Dermis microvascular lymphatic vessel endothelial cell (primary cell): ENCODE results near the gene VPS18. TPM values are rescaled to one million over a fixed set of nuclear protein-coding genes. Genes with fewer than 3 reads are reported as not detected.

Source experiments
- DNase-seq, 2 donors: peaks; one replicate each; pipeline versions ENCODE4 v3.0.0 to v3.0.0-alpha.2; 2010; ENCODE audit warnings: low read depth in 2 of 2
- total RNA-seq: library from RNA; depleted of rRNA; stranded (reverse); fragments of >200 nt; gene quantifications from 2 replicates; pipeline ENCODE4 v1.2.1, GENCODE V29; 2014

VPS18 gene
- total RNA-seq, 1 donor from 2014 or later, result 33.9 TPM

DNA sequence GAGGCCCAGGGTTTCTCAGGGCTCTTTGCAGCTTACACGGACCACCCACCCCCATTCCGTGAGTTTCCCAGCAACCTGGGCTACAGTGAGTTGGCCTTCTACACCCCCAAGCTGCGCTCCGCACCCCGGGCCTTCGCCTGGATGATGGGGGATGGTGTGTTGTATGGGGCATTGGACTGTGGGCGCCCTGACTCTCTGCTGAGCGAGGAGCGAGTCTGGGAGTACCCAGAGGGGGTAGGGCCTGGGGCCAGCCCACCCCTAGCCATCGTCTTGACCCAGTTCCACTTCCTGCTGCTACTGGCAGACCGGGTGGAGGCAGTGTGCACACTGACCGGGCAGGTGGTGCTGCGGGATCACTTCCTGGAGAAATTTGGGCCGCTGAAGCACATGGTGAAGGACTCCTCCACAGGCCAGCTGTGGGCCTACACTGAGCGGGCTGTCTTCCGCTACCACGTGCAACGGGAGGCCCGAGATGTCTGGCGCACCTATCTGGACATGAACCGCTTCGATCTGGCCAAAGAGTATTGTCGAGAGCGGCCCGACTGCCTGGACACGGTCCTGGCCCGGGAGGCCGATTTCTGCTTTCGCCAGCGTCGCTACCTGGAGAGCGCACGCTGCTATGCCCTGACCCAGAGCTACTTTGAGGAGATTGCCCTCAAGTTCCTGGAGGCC, 5.4 kb downstream of the VPS18 start:
- no peak for DNase-seq

- DNase-seq, result no peak
Observed at GRCh38 chr15:40900256-40901052, 6.2 kb downstream of the VPS18 start.

- DNase-seq, result no peak
Observed at GRCh38 chr15:40901053-40901443, 6.8 kb downstream of the VPS18 start.

DNA sequence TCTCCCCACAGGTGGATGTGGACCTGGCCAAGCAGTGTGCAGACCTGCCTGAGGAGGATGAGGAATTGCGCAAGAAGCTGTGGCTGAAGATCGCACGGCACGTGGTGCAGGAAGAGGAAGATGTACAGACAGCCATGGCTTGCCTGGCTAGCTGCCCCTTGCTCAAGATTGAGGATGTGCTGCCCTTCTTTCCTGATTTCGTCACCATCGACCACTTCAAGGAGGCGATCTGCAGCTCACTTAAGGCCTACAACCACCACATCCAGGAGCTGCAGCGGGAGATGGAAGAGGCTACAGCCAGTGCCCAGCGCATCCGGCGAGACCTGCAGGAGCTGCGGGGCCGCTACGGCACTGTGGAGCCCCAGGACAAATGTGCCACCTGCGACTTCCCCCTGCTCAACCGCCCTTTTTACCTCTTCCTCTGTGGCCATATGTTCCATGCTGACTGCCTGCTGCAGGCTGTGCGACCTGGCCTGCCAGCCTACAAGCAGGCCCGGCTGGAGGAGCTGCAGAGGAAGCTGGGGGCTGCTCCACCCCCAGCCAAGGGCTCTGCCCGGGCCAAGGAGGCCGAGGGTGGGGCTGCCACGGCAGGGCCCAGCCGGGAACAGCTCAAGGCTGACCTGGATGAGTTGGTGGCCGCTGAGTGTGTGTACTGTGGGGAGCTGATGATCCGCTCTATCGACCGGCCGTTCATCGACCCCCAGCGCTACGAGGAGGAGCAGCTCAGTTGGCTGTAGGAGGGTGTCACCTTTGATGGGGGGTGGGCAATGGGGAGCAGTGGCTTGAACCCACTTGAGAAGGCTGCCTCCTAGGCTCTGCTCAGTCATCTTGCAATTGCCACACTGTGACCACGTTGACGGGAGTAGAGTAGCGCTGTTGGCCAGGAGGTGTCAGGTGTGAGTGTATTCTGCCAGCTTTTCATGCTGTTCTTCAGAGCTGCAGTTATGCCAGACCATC, 8.6 kb downstream of the VPS18 start:
- DNase-seq, result no peak

GRCh38 chr15:40904552-40905201, 10.4 kb downstream of the VPS18 start:
- DNase-seq, result no peak

DNA sequence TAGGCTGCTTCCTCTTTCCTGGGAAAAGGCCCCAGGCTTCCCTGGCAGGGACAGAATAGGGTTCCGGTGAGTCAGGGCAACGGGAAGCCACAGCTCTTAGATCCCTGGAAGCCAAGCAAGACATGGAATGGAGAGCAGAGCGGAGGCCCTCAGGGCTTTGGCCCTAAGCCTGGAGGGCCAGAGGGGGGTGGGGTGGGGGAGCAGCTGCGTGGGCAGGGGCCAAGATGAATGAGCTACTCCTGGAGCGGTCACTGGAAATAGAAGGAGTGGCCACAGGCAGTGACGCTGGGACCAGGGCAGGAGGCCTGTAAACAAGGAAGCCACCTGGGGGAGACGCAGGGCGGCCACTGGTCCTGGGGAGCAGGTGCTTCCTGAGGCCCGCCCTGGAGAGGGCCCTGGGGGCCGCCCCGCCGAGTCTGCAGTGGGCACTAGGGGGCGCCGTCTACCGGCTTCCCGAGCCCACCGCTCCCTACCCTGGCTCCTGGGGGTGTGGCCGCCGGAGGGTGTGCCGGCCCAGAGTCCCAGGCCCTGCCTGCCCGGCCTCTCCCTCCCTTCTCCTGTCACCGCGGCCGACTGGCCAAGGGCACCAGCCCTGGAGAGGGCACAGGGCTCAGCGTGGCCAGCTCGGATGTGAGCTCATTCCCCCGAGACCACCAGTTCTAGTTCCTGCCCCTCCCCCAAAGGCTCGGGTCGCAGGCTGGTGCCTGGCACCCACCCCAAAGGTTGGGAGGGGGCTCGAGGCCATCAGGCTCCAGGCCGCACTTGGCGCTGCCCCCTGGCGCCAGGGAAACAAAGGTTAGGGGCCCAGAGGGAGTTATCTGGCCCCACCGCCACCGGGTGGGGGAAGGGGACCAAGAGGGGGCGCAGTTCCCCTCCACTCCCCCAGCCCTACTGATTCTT, 12.1 kb downstream of the VPS18 start:
- DNase-seq, result peak; percentile 93 to 99

DNA sequence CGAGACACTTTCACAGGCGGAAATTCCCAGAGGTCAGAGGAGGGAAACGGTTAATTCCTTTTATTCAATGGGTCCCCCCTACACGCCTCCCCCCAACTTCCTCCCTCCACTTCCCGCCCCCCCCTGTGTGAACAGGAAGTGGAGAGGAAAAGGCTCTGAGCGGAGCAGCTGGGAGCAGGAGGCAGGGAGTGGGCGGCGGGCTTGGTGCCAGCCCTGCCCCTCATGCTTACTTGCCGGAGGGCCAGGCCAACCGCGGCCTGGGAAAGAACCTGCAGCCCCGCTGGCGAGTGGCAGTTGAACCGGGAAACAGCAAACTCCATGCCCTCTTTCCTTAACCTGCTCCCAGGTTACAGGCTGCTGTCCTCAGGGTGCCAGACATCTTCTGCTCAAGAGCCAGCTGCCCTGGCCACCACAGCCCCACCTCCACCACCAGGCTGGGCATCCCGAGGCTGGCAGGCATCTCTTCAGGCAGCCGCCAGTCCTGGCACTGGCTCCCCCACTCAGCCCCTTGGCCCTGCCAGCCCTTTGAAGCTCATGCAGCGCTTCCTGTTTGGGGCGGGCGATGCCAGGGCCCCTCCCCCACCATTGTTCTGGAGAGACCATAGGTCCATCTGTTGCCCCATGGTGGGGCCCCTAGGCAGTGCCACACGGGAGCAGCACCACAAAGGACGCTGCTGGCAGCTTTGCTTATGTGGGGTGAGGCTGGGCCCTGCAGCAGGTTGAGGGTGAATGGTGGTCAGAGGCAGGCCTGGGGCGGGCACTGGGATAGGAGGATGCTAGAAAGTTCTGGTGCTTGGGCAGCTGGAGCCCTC, 12.9 kb downstream of the VPS18 start:
- DNase-seq, result peak; percentile 74 to 93

- no peak for DNase-seq
Observed at GRCh38 chr15:40908095-40908494, 13.8 kb downstream of the VPS18 start.

GRCh38 chr15:40909662-40910630, 15.7 kb downstream of the VPS18 start:
- DNase-seq, result no peak

DNA sequence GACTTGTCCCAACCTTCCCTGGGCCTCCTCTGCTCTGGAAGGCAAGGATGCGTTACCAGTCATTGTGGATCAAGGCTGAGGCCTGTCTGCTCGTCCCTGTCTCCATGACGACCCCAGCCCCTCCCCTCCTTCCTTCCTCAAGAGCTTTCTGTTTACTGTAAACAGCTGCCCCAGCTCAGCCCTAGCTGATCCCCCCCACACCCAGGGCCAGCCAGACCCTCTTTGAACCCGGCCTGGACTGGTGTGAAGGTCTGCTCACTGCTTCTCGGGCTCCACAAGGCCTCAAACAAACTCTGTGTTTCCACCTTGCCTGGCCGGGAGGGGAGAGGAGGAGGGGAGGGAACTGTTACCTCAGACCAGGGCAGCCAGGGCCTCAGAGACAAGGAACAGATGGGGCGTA, 16.9 kb downstream of the VPS18 start:
- DNase-seq, result no peak

GRCh38 chr15:40911693-40912092, 17.4 kb downstream of the VPS18 start:
- DNase-seq, result no peak

- DNase-seq, result no peak
Observed at GRCh38 chr15:40912478-40912877, 18.2 kb downstream of the VPS18 start.

DNA sequence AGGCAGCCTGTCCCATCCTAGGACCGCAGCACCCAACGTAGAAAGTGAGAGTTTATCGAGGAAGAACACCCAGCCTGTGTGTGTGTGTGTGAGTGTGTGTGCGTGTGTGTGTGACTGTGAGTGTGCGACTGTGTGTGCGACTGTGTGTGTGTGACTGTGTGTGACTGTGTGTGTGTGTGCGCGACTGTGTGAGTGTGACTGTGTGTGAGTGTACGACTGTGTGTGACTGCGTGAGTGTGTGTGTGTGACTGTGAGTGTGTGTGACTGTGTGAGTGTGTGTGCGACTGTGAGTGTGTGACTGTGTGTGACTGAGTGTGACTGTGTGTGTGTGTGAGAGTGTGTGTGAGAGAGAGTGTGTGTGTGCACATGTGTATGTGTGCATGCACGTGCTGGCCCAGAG, 19.8 kb downstream of the VPS18 start:
- no peak for DNase-seq

DNA sequence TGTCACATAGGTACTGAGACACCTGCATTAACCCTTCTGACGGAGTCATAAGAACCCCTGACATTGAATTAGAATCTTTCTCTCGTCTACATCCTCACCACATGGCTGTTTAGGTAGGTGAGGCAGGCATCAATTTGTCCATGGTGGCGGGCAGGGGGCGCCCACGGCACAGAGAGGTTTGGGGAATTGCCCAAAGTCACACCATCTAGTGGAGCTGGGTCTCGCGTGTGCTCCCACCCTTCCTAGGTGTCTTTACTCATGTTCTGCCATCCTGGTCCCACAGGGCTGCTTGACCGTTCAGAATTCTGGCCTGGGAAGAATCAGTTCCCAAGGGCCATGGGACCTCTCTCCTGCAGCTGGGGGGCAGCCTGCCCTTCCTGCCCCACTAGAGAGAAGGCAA, 20.2 kb downstream of the VPS18 start:
- no peak for DNase-seq

- DNase-seq, result peak in 1 of 2 donors; percentile 63
Observed at GRCh38 chr15:40915116-40915661, 20.9 kb downstream of the VPS18 start.

DNA sequence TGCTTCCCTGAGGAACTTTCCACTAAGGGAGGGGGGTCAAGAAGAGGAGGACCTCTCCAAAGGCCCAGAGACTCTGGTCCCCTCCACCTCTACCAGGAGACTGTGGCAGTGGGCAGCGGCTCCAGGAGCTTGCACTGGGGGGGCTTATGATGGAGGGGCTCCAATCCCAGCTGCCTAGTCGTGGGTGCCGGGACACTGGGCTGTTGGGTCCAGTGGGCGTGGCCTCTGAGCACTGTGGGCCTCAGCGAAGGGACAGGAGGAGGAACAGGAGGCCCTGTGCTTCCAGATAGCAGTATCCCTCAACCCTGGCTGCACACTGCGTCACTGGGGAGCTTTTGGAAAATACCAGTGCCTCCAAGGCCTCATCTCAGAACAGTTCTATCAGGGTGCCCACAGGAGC, 21.4 kb downstream of the VPS18 start:
- DNase-seq, result no peak

DNA sequence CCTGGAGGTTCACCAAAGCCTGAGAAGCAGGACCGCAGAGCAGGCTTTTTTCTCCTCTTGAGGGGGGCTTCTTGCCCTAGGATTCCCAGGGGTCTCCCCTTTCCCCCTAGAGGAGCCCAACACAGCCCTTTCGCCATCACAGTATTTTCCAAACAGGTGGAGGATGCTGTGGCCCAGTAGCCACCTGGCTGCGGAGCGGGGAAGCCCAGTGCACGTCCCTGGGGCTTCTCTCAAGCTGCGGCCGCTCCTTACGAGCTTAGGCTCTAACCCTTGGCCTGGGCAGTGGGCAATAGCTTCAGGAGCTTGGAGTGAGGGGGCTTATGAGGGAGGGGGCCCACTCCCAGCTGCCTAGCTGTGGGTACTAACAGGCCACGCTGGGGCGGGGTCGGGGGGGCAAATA, 23.3 kb downstream of the VPS18 start:
- no peak for DNase-seq
